Fibroblast of pulmonary artery (primary cell): ENCODE results near the gene PIGL.

Source experiments
- DNase-seq: peaks from one replicate; pipeline ENCODE4 v3.0.0-alpha.2; 2010; ENCODE audit warnings: low read depth
- H3K4me3 ChIP-seq: replicated peaks from 2 replicates; pipeline ENCODE4 v1.5.1; 2011; ENCODE audit warnings: low read depth, mild to moderate bottlenecking, control low read depth, low read length, moderate library complexity
- TF ChIP-seq, protein P1 (sequence below): IDR thresholded peaks from 2 replicates; pipeline ENCODE4 v1.5.1; 2011; ENCODE audit warnings: mild to moderate bottlenecking, control low read depth, low read length, inconsistent platforms; ENCODE audit errors: missing control alignments

PIGL gene

DNA sequence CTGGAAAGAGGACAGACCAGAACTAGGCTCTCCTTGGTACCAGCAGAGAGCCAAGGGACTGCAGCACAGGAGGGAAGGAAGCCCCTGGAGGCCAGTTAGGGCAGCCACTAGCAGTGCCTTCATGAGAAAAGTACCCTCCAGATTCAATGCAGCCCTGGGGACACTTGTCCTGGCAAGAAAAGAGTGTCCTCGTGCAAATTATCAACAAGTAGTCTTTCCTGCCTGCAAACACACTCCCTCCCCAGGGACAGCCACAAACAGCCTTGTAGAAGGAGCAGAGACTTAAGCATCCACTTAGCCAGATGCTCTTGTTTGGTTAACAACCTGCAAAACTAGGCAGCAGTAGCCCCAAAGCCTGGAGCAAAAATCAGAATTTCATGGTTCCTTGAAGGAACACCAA lies 112.0 kb downstream of the PIGL start:
- TF ChIP-seq, protein P1, sequence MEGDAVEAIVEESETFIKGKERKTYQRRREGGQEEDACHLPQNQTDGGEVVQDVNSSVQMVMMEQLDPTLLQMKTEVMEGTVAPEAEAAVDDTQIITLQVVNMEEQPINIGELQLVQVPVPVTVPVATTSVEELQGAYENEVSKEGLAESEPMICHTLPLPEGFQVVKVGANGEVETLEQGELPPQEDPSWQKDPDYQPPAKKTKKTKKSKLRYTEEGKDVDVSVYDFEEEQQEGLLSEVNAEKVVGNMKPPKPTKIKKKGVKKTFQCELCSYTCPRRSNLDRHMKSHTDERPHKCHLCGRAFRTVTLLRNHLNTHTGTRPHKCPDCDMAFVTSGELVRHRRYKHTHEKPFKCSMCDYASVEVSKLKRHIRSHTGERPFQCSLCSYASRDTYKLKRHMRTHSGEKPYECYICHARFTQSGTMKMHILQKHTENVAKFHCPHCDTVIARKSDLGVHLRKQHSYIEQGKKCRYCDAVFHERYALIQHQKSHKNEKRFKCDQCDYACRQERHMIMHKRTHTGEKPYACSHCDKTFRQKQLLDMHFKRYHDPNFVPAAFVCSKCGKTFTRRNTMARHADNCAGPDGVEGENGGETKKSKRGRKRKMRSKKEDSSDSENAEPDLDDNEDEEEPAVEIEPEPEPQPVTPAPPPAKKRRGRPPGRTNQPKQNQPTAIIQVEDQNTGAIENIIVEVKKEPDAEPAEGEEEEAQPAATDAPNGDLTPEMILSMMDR: peak; percentile 22
- H3K4me3 ChIP-seq: no peak overlapping the region
- DNase-seq: peak; percentile 2

DNA sequence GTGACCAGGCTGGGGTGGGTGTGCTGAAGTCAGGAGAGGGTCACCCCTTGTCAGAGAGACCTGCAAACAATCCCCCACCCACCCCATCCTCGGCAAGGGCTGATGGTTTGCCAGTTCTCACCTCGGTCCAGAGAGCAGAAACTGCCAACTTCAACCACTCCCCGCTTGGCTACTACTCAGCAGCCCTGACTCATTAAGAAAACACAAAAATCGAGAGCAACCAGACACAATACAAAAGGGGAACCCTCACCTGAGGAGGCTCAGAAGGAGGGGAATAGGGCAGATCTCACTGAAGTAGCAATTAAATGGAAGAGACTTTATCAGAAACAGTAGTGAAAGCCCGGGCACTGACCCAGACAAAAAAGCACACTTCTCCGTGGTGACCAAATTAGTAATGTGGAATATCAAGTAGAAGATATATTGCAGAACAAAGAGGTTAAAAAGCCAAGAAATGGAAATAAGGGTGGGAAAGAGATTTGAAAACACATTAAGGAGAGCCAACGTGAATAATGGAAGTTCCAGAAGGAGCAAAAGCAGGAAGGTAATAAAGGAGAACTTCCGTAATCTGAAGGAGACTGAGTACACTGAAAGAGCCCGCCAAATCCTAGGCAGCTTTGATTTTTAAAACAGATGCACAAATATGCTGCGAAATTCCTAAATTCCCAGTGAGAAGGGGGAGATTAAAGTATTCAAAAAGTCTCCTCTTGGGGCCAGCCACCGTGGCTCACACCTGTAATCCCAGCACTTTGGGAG lies 112.7 kb downstream of the PIGL start:
- H3K4me3 ChIP-seq: no peak overlapping the region
- DNase-seq: peak; percentile 40
- TF ChIP-seq, protein P1: no peak

DNA sequence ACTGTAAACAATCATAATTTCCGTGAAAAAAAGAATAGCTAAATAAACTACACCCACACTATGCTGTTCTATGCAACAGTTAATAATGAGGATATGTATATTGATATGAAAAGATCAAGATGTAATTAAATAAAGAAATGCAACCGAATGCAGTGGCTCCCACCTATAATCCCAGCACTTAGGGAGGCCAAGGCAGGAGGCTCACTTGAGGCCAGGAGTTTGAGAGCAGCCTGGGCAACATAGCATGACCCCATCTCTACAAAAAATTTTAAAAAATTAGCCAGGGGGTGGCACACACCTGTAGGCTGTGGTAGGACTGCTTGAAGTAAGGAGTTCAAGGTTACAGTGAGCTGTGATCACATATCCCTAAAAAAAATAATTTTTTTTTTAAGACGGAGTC lies 121.4 kb downstream of the PIGL start:
- H3K4me3 ChIP-seq: no peak overlapping the region
- TF ChIP-seq, protein P1: no peak
- DNase-seq: no peak

DNA sequence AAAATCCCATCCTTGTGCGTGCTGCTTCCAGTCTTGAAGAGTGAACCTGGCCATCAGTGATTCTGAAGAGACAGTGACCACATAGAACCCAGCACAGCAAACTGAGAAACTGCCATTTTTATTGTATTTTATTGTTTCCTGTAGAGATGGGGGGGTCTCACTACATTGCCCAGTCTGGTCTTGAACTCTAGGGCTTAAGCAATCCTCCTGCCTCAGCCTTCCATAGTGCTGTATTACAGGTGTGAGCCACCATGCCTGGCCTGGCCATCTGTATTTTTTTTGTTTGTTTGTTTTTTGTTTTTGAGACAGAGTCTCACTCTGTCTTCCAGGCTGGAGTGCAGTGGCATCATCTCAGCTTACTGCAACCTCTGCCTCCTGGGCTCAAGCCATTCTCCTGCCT lies 122.4 kb downstream of the PIGL start:
- no peak overlapping the region for H3K4me3 ChIP-seq
- TF ChIP-seq, protein P1: no peak
- no peak for DNase-seq

DNA sequence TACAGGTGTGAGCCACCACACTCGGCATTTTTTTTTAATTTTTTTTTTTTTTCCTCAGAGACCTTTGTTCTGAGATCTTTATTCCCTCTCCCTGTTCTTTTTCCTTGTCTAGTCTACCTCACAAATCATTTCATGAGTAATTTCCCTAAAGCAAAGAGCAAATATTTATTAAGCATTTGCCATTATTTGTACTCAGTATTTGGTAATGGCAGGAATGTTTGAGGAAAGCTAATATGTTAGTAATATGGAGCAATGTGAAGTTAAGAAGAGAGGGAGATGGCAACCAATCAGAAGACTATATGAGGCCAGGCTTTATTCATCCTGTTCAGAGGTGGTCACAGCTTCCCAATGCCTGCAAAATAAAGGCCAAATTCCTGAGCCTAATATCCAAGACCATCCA lies 122.9 kb downstream of the PIGL start:
- TF ChIP-seq, protein P1: no peak
- DNase-seq: no peak
- H3K4me3 ChIP-seq: no peak overlapping the region

DNA sequence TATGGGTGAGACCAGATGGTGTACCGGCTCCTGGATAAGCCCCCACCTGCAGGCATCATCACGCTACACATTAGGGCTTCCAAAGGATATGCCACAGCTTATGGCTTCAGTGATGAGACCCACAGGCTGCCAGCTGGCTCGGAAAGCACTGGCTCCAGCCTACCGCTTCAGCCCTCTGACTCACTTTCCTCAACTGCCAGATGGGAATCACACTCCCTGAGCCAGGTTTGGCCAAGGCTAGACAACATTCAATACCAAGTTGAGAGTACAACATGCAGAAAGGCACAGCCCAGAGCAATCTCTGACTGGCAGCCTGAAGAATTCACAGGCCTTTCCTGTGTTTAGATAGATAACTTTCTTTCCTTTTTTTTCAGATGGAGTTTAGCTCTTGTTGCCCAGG lies 126.0 kb downstream of the PIGL start:
- TF ChIP-seq, protein P1: no peak
- no peak overlapping the region for H3K4me3 ChIP-seq
- peak; percentile 76 for DNase-seq

DNA sequence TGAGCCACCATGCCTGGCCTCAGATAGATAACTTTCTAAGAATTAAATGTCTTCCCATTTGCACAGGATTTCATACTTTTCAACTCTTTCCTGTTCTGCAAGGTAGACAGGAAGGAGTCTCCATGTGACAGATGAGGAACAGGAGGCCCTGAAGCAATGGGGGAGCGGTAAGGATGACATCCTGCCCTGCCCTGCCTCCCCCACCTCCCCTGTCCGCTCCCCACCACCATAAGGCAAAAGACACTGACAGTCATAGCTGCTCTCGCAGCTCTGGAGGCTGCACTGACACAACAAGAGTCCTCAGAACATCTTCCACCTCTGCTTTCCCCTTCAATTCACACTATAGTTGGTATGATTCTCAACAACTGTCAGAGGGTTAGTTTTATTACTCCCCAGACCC lies 126.6 kb downstream of the PIGL start:
- DNase-seq: no peak
- TF ChIP-seq, protein P1: no peak
- no peak overlapping the region for H3K4me3 ChIP-seq
